Left lung (tissue), 10 donors: ENCODE results near the gene PHOSPHO2. TPM values are rescaled to one million over a fixed set of nuclear protein-coding genes. Genes with fewer than 3 reads are reported as not detected.

Experiments
- ATAC-seq: fragments of 200-7000 bp; cut with Tn5 transposase; one replicate; pipeline ENCODE4 v1.9.1; 2020; ENCODE audit warnings: moderate library complexity
- DNase-seq, 4 donors: peaks; one replicate each; pipeline ENCODE4 v3.0.0-alpha.2; 2013 to 2020
- H3K27ac ChIP-seq, 2 donors: fragments of 200-600 bp; sonication (generic) in 1 of 2; one replicate each; pipeline versions ENCODE4 v1.5.0 to v1.8.0; 2020 to 2021
- H3K27me3 ChIP-seq, 2 donors: fragments of 200-600 bp; sonication (generic) in 1 of 2; one replicate each; pipeline versions ENCODE4 v1.5.0 to v1.8.0; 2020 to 2021
- H3K36me3 ChIP-seq, 2 donors: fragments of 200-600 bp; sonication (generic) in 1 of 2; one replicate each; pipeline versions ENCODE4 v1.5.0 to v1.8.0; 2020 to 2021
- H3K4me1 ChIP-seq, 2 donors: fragments of 200-600 bp; one replicate each; pipeline ENCODE4 v1.8.0; 2021
- H3K4me3 ChIP-seq, 2 donors: fragments of 200-600 bp; sonication (generic) in 1 of 2; one replicate each; pipeline versions ENCODE4 v1.5.0 to v1.8.0; 2020 to 2021; ENCODE audit warnings: mild to moderate bottlenecking in 1 of 2
- H3K9me3 ChIP-seq, 2 donors: fragments of 200-600 bp; sonication (generic) in 1 of 2; one replicate each; pipeline versions ENCODE4 v1.5.0 to v1.8.0; 2020 to 2021
- CTCF ChIP-seq, 2 donors: fragments of 200-600 bp; sonication (generic) in 1 of 2; IDR thresholded peaks; one replicate each; pipeline versions ENCODE4 v1.5.0 to v1.8.0; 2021; ENCODE audit warnings: antibody characterized with exemption in 2 of 2
- intact Hi-C, 2 donors: fragments of 100-400 bp; cut with DNase I; formaldehyde crosslinking; loops; one replicate each; pipeline versions ENCODE4 v1.11.2 to v1.14.2; 2022
- polyA plus RNA-seq, 6 donors: library from polyadenylated mRNA; unstranded; fragments of 120-200 nt; gene quantifications; one replicate each; pipeline ENCODE4 v1.2.1, GENCODE V29; 2013; ENCODE audit not compliant: insufficient read length in 6 of 6
- total RNA-seq, 2 donors: library from RNA; stranded (reverse); fragmentation: NEBNext Ultra II Directional; extraction: Animal tissue kit (Norgen Biotek cat#: 25700); gene quantifications; one replicate each; pipeline ENCODE4 v1.2.1, GENCODE V29; 2021
- donor health status: DM: no; HTN: yes; CAD: no.
- donor health status: DM: no; HTN: no; CAD: no.

Gene PHOSPHO2
- total and polyA plus RNA-seq, 8 donors, result 5.4 to 17.9 (median 14.2) TPM

- intact Hi-C loops, result no loop called here
- H3K36me3 ChIP-seq, result no peaks in the 10 kb centered on the region
- no peak overlapping the region for H3K4me3 ChIP-seq
- H3K27ac ChIP-seq, result no peak overlapping the region
- no peaks in the 10 kb centered on the region for H3K27me3 ChIP-seq
- H3K4me1 ChIP-seq, result peaks cover 0 to 7% of the 10 kb centered on the region in 2 donors
- H3K9me3 ChIP-seq, result no peaks in the 10 kb centered on the region
- ATAC-seq (peak; percentile 82), DNase-seq (peak in 1 of 4 donors; percentile 68)
- TF ChIP-seq CTCF (IDR thresholded peaks at IDR 0.05), result no peak
These were observed 15.7 kb downstream of the PHOSPHO2 start for GRCh38 chr2:169709981-169710380.

GRCh38 chr2:169711751-169712509 lies 17.7 kb downstream of the PHOSPHO2 start:
- no peak for TF ChIP-seq CTCF (IDR thresholded peaks at IDR 0.05)
- intact Hi-C loops, result no loop called here
- no peak for ATAC-seq

GRCh38 chr2:169712791-169713227 lies 18.5 kb downstream of the PHOSPHO2 start:
- intact Hi-C loops, result no loop called here
- no peak for ATAC-seq
- H3K27ac ChIP-seq, result no peak overlapping the region
- H3K36me3 ChIP-seq, result no peaks in the 10 kb centered on the region
- no peak for DNase-seq
- H3K4me1 ChIP-seq, result peaks cover 5 to 19% of the 10 kb centered on the region in 2 donors
- H3K27me3 ChIP-seq, result no peaks in the 10 kb centered on the region
- no peak overlapping the region for H3K4me3 ChIP-seq
- H3K9me3 ChIP-seq, result no peaks in the 10 kb centered on the region
- TF ChIP-seq CTCF (IDR thresholded peaks at IDR 0.05), result no peak

More at GRCh38 chr2:169711751-169712509, 17.7 kb downstream of the PHOSPHO2 start:
- Histone ChIP-seq H3K36me3 (no peaks in the 10 kb centered on the region), H3K27ac (no peak overlapping the region), H3K27me3 (no peaks in the 10 kb centered on the region), H3K4me3 (no peak overlapping the region), H3K4me1 (peaks cover 5 to 19% of the 10 kb centered on the region in 2 donors), H3K9me3 (no peaks in the 10 kb centered on the region)
- DNase-seq, result no peak

GRCh38 chr2:169713331-169713730 lies 19.1 kb downstream of the PHOSPHO2 start:
- no peak for TF ChIP-seq CTCF (IDR thresholded peaks at IDR 0.05)
- no peak overlapping the region for H3K4me3 ChIP-seq
- no peaks in the 10 kb centered on the region for H3K27me3 ChIP-seq
- no peaks in the 10 kb centered on the region for H3K9me3 ChIP-seq
- no peak for DNase-seq
- H3K36me3 ChIP-seq, result no peaks in the 10 kb centered on the region
- H3K4me1 ChIP-seq, result peaks cover 5 to 19% of the 10 kb centered on the region in 2 donors
- intact Hi-C loops, result no loop called here
- ATAC-seq, result no peak
- no peak overlapping the region for H3K27ac ChIP-seq

- Histone ChIP-seq H3K9me3 (no peaks in the 10 kb centered on the region), H3K4me1 (peaks cover 5 to 19% of the 10 kb centered on the region in 2 donors), H3K4me3 (no peak overlapping the region), H3K36me3 (no peaks in the 10 kb centered on the region), H3K27me3 (no peaks in the 10 kb centered on the region), H3K27ac (no peak overlapping the region)
- DNase-seq, result no peak
- no peak for TF ChIP-seq CTCF (IDR thresholded peaks at IDR 0.05)
- intact Hi-C loops, result no loop called here
- no peak for ATAC-seq
These were observed 20.4 kb downstream of the PHOSPHO2 start for GRCh38 chr2:169714699-169715098.
